HG02970 (cell line): Measurements from ENCODE around the gene THG1L.
"Not testable (repeated sequence)": the region's sequence is repeated elsewhere in the genome, so short reads cannot be mapped to it uniquely, and the experiment has no call there.

Source experiments
- ATAC-seq: cut with Tn5 transposase; IDR thresholded peaks from one replicate; pipeline ENCODE4 v1.9.1; 2021; ENCODE audit warnings: mild to moderate bottlenecking, moderate library complexity, moderate number of reproducible peaks; ENCODE audit not compliant: unreplicated experiment, low FRiP score

Gene THG1L

DNA sequence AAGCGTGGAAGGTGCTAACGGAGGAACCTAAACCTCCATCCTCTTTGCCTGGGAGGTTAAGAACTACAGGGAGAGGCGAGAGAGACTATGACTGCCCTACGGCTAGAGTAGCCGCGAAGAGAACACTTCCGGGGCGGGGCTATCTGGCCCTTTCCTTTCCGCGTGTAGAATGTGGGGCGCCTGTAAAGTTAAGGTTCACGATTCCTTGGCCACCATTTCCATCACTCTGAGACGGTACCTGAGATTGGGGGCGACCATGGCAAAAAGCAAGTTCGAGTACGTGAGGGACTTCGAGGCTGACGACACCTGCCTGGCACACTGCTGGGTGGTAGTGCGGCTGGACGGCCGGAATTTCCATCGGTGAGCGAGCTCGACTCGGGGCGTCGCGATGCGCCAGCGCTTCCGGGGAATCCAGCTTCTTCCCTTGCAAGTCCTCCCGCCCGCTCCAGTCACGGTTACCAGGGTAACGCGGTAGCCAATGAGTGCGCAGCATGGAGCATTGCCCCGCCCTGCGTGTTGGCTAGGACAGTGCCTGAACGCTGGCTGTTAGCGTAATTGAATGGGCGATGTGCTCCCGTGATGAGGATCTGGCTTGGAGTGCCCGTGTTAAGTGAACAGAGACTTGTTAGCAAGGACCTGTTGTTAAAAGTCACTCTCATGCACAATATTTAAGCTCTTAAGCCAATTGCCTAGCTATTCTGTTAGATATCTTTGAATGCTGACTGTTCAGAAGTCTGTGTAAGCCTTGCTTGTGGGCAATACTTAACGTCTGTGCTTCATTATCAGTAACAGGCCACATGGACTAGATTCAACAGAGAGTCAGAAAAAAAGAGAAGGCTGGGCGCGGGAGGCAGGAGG is at the start of gene THG1L:
Gene THG1L (plus strand): TSS at position 149 of the 858 bp plus-strand sequence. CDS start 21 bp downstream, at position 170.
- peak; percentile 95 for ATAC-seq

DNA sequence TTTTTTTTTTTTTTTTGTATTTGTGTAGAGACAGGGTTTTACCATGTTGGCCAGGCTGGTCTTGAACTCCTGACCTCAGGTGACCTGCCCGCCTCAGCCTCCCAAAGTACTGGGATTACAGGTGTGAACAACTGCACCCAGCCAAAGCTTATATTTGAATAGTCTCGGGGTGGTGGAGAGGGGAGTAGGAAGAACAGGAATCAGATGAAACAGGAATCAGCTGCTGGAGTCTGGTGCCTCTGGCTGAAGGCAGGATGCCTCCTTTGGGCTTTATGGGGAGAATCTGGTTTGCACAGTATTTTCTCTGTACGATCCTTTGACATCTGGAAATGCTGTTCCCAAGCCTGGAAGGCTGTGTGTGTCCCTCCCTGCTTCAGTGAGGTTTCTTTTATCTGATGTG is 49.0 kb upstream of the THG1L start:
- no peak for ATAC-seq

DNA sequence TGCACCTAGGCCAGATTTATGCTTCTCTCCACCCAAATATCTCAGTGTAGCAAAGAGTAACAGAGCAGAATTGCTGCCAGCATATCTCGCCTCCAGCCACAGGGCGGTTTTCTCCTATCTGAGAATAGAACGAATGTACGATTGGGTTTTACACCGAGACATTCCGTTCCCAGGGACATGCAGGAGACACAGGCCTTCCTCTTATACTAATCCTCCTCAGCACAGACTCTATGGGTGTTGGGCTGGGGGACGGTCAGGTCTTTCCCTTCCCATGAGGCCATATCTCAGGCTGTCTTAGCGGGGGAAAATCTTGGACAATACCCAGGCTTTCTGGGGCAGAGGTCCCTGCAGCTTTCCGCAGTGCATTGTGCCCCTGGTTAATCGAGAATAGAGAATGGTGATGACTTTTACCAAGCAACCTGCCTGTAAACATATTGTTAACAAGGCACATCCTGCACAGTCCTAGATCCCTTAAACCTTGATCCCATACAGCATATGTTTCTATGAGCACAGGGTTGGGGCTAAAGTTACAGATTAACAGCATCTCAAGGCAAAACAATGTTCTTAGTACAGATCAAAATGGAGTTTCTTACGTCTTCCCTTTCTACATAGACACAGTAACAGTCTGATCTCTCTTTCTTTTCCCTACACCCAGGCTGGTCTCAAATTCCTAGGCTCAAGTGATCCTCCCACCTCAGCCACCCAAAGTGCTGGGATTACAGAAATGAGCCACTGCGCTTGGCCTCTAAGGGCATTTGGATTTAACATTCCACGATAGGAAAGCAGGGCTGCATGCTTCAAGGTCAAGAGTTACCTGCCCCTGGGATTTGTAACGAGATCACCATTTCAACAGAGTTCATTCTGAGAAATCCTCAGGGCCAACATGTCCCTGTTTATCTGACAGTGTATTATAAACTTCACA is 44.7 kb upstream of the THG1L start:
- not testable (repeated sequence) for ATAC-seq

DNA sequence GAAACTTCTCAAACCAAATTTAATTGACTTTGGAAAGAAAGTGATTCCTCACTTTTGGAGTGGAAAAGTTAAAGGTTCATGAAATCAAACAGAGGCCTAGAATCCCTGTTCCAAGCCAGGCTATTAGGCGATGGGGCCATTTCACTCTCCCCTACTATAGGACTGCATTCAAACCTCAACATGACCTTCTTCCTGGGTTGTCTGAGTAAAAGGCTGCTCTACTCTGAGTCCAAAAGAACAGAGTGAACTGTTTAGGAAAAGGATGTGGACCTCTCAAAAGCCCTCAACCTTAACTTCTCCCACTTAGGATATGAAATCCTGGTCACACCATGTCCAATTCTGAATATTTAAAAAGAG is 44.0 kb upstream of the THG1L start:
- ATAC-seq = no peak

DNA sequence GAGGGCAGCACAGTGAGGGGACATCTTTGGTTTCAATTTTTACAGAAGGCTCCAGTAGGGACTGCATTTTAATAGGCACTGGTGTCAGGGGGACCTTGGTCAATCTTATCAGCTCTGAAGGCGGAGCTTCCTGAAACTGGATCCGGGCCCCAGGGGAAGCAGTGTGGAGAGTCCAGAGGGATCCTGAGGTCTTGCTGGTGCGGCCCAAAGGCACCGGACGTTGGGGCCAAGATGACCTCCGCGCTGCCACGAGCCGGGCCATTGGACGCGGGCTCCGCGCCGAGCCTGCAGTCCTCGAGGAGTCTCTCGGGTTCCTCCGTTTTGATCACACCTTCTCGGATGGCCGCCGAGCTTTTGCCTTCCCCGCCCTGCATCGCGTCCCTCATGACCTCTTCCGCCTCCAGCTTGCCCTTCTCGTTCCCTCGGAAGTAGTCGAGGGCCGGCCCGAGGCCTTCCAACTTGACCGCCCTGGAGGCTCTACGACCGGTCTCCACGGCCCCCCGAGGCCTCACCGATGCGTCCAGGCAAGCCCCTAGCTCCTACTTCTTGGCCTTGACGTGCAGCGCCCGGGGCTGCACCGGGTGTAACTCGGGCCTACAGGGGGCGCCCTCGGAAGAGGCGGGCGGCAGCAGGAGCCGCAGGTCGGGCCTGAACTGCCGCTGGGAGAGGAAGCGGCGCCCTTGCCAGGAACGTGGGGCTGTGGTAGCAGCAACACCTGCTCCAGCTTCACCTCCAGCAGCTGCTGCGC is 41.1 kb upstream of the THG1L start:
- no peak for ATAC-seq

DNA sequence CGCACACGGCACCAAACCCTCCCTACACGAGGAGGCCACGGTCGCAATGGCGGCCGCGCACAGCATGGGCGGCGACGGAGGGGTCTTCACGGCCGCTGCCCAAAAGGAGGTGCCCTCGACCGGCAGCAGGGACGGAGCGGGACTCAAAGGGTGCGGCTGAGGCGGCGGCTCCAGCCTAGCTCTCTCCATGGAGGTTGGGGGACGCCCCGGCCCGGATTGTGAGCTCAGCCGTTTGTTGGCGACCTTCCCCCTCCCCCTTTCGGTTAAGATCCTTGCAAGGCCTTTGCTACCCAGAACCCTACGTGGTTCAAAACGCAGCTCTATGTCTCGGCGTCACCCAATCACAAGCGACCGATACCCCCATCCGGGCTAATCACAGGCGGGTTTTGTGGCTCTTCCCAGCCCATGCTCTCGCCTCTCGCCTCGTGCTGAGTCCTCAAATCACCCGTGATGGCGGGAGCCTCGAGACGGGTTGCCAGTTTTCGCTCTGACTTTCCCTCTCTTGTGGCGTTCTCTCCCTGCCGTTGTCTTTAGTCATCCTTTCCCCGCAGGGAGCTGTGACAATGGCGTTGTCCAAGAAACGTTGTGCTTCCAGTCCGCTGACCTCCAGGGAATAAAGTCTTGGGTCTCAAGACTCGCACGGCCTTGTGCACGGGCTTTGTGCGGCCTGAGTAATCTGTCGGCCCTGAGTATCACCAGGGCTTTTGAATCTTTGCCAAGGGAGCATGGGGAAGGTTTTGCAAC is 40.4 kb upstream of the THG1L start:
- ATAC-seq = no peak

DNA sequence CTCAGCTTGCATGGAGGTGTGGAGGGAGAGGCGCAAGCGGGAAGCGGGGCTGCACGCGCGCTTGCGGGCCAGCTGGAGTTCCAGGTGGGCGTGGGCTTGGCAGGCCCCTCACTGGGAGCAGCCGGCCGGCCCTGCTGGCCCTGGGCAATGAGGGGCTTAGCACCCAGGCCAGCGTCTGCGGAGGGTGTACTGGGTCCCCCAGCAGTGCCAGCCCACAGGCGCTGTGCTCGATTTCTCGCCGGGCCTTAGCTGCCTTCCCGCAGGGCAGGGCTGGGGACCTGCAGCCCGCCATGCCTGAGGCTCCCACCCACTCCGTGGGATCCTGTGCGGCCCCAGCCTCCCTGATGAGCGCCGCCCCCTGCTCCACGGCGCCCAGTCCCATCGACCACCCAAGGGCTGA is 37.4 kb upstream of the THG1L start:
- ATAC-seq = not testable (repeated sequence)

DNA sequence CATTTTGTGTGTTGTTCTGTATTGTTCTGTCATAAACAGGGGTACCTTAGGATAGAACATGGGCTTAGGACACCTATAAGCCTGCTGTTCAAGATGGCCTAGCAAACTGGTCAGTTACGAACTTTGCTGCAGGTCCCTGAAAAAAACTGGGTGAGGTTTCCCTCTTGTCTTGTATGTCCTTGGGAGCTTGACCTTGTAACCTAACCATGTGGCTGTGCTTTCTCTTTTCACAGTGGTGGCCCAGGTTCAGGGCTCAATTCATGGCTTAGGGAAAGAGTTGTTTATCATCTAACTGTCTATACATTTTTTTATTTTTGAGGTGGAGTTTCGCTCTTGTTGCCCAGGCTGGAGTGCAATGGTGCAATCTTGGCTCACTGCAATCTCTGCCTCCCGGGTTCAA is 35.1 kb upstream of the THG1L start:
- ATAC-seq = not testable (repeated sequence)

DNA sequence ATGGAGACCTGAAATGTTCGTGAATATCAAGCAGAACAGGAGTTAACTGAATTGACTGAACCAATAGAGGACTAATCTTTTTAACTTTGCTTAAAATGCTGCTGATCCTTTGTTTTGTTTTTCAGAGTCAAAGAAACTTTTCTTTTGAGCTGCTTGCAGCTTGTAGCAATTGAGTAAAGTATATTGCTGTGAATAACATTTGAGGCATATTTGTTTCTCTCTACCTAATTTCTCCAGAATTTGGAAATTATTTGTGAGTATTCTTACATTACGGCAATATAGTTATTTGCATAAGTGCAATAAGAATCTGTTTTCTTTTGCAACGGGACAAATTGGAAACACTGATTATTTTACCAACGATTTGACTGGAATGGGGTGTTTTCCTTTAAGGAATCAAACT is 32.5 kb upstream of the THG1L start:
- not testable (repeated sequence) for ATAC-seq

DNA sequence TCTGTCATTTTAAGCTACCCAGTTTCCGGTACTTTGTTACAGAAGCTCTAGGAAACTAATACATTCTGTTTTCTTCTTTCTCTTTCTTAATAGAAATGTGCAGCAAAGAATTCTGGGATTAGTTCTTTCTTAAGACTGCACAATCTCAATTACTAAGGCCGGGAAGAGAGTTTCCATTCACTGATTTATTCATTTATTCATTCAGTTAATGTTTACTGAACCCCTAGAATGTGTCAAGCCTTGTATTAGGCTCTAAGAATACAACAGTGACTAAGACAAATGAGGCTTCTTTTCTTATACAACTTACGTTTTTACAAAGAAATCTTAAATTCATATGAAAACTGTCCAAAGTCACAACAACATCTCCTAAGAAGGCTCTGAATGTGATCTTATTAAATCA is 27.5 kb upstream of the THG1L start:
- ATAC-seq = no peak

DNA sequence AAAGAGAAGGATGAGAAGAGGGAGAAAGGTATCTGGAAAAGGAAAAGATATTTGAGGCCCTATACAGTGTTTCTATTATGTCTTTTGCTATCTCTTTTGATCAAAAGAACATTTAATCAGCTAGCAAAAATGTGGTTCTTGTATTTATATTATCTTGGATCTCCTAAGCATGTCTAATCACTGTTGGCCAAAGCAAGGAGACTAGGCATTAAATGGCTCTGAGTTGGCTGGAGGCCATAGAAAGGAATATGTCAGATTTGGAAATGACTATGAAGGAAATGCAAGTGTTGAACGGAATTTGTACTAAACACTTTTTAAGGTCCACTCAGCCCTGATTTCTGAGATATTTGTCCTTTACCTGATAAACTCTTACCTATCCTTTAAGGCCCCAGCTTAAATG is 22.4 kb upstream of the THG1L start:
- no peak for ATAC-seq

DNA sequence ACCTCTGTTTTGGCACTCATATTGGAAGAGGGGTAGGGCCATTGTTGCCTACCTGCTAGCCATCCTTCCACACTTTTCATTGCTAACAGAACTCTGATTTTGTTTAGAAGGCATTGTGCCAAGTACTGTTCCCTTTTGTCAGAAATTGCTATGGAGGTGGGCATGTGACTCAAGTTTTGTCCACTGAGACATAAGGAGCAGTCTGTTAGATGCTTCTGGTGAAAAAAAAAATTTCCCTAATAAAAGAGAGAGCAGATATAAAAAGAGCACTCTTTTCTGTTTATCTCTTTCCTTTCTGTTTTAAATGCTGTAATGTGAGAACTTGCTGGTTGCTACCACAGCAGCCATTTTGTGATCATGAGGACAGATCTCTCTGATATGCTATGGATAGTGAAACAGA is 21.9 kb upstream of the THG1L start:
- no peak for ATAC-seq

DNA sequence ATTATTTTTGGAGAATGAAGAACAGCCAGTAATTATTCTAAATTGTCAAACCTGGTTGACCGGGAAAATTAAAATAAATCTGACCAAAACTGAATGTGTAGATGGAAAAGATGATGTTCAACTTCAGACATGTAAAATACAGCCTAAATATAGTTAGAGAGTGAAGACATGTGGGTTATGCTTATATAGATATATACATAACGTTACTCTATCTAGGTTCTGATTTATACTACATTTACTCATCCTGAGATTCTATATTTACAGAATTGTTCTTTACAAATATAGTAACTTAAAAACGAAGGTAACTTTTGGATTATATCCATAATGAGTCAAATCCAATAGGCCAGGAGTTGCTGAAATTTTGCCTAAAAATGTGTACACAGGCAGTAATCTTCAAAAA is 20.8 kb upstream of the THG1L start:
- ATAC-seq = no peak

DNA sequence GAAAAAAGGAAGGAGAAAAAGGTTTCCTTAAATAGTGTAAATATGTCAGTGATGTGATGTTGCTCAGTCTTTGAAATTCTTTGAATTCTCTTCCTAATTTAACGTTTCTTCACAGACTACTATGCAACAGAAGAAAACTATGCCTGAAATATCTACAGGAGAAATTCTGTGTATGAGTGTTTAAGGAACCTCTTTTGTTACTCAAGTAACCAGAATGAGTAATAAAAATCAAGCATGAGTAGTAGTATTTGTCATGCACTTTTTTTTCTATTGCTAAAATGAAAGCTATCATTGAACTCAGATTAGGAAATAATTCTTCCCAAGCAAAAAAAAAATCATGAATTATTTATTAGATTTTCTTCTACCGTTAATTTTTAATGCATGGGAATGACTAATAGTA is 20.3 kb upstream of the THG1L start:
- ATAC-seq = no peak

DNA sequence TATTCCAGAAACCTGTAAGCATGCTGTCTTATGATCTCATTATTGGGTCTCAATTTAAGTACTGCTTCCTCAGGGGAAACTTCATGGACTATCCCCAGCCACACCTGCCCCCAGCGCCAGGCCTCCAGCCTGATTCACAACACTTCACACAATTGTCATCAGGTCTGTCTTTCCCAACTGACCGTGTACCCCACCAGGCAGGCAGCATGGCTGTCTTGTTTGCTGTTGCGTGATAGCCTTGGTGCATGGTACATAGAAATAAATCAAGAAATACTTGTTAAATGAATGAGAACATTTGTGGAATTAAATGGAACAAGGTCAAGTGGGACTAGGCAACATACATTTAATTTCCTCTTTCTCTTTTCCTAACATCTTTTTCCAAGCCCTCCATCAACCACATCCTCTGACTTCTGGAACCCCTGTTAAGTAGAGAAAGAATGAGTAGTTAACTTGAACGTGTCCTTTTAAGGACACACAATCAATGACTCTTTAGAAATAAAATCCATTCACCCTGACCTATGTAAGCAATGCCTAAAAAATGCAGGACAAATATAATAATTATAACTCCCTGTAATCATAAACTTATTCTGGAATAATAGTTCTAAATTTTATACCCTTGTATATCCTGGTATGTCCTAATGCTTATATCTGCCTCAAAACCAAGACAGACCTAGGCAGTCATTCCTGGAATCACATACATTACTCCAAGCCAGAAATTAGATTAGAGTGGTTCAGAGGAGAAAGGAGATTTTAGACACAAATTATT is 17.2 kb upstream of the THG1L start:
- ATAC-seq = no peak

DNA sequence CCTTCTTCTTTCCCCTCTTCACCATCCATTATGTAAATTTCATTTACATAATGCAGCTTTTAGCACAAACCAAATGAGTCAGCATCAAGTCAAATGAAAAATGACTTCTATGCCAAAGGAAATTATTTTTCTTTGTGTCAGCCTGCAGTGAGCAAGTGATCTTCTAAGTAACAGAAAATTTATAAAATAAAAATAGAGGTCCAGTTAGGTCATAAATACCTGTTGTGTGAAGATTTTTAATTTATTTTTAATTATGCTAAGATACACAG is 16.7 kb upstream of the THG1L start:
- no peak for ATAC-seq

DNA sequence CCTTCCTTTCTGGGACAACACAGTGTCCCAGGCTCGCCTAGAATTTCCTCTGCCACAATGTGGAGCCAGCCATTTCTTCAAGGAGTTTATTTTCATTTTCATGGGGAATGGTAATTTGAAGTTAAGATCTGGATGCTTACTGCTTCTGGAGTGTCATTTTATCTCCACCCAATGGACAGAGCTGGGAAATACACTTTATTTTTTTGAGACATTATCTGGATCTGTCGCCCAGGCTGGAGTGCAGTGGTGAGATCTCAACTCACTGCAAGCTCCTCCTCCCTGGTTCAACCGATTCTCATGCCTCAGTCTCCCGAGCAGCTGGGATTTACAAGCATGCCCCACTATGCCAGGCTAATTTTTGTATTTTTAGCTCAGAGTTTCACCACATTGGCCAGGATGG is 12.7 kb upstream of the THG1L start:
- no peak for ATAC-seq

DNA sequence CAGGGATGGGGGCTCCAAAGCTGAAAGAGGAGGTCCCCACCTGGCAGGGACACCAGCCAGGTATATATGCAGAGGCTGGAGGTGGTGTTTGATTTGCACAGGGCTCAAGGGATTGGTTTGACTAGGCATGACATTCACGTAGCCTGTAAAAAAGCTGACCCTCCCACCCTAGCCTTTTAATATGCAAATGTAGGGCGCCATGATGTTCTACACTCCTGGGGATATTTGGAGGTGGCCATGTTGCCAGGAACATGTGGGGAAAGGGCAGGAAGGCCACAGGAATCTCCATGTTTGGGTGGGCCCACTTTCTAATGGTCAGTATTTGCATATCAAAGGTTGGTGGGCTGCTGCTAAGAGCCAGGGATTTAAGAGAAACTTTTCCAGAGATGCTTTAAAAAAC is 12.0 kb upstream of the THG1L start:
- ATAC-seq = no peak

DNA sequence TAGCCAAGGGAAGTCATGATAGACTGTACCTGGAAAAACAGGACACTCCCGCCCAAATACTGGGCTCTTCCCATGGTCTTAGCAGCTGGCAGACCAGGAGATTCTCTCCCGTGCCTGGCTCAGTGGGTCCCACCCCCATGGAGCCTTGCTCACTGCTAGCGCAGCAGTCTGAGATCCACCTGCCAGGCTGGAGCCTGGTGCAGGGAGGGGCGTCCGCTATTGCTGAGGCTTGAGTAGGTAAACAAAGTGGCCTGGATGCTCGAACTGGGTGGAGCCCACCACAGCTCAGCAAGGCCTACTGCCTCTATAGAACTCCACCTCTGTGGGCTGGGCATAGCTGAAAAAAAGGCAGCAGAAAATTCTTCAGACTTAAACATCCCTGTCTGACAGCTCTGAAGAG is 10.1 kb upstream of the THG1L start:
- no peak for ATAC-seq

DNA sequence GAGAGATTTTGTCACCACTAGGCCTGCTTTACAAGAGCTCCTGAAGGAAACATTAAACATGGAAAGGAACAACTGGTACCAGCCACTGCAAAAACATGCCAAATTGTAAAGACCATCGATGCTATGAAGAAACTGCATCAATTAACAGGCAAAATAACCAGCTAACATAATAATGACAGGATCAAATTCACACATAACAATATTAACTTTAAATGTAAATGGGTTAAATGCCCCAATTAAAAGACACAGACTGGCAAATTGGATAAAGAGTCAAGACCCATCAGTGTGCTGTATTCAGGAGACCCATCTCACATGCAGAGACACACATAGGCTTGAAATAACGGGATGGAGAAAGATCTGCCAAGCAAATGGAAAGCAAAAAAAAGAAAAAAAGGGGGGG is 8.3 kb upstream of the THG1L start:
- not testable (repeated sequence) for ATAC-seq
